Thoracic aorta (tissue), 2 donors: ENCODE results near the gene MRC1. TPM values are rescaled to one million over a fixed set of nuclear protein-coding genes. Genes with fewer than 3 reads are reported as not detected.

Experiments used
- ATAC-seq: fragments of 150-250 bp; one replicate; pipeline ENCODE4 v1.8.0; 2017; ENCODE audit warnings: low read depth; ENCODE audit not compliant: insufficient number of reproducible peaks, low FRiP score
- DNase-seq: peaks from one replicate; pipeline ENCODE4 v3.0.0-alpha.2; 2020; ENCODE audit warnings: low spot score
- H3K27ac ChIP-seq, 2 donors: fragments of 200-600 bp; sonication (generic); 1 replicate in 1 of 2; 2 replicates in 1 of 2; pipeline ENCODE4 v1.5.1; 2016; ENCODE audit warnings: mild to moderate bottlenecking in 2 of 2, moderate library complexity in 2 of 2
- H3K27me3 ChIP-seq: fragments of 200-600 bp; sonication (generic); replicated peaks from 2 replicates; pipeline ENCODE4 v1.6.0; 2016; ENCODE audit warnings: mild to moderate bottlenecking; ENCODE audit not compliant: insufficient read depth
- H3K36me3 ChIP-seq: fragments of 200-600 bp; sonication (generic); one replicate; pipeline ENCODE4 v1.5.1; 2016
- H3K4me1 ChIP-seq, 2 donors: fragments of 200-600 bp; sonication (generic); 1 replicate in 1 of 2; 2 replicates in 1 of 2; pipeline versions ENCODE4 v1.5.1 to v1.6.0; 2016; ENCODE audit warnings: low read depth in 2 of 2, mild to moderate bottlenecking in 1 of 2; ENCODE audit not compliant: control insufficient read depth in 1 of 2
- H3K4me3 ChIP-seq: fragments of 200-600 bp; sonication (generic); 2 replicates; pipeline ENCODE4 v1.5.1; 2016; ENCODE audit warnings: mild to moderate bottlenecking
- H3K9me3 ChIP-seq: fragments of 200-600 bp; sonication (generic); 2 replicates; pipeline ENCODE4 v1.5.1; 2016
- total RNA-seq, 2 donors: library from RNA; depleted of rRNA; stranded (reverse); fragments of >200 nt; gene quantifications; one replicate each; pipeline versions ENCODE4 v1.1.0 to v1.2.3, GENCODE V29; 2016
- TF ChIP-seq, protein P1 (sequence below): fragments of 200-600 bp; sonication (generic); IDR thresholded peaks from one replicate; pipeline ENCODE4 v1.5.1; 2019; ENCODE audit warnings: antibody characterized with exemption

MRC1 gene
- total RNA-seq, 2 donors from 2014 or later = 62.6 to 73.4 TPM

DNA sequence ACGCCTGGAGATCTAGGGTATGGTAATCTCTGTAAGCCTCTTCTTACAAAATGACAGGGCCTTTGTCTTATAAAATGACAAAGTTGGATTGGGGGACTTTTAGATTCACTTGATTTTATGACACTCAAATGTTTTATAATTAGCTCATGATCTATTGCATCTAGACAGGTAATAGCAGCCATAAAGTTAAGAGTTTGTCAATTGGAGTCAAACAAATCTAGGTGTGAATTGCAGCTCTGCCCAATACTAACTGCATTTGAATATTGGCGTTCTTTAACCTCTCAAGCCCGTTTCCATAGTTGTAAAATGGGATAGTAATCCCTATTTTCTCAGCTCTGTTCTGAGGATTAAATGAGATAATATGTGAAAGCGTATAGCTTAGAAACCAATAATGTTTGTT lies 14.1 kb upstream of the MRC1 start:
- Histone ChIP-seq H3K27me3 (no peaks in the 10 kb centered on the region), H3K4me1 (no peaks in the 10 kb centered on the region), H3K4me3 (no peak overlapping the region), H3K27ac (no peak overlapping the region), H3K36me3 (no peaks in the 10 kb centered on the region), H3K9me3 (no peaks in the 10 kb centered on the region)
- DNase-seq = no peak
- no peak for ATAC-seq
- TF ChIP-seq, protein P1, sequence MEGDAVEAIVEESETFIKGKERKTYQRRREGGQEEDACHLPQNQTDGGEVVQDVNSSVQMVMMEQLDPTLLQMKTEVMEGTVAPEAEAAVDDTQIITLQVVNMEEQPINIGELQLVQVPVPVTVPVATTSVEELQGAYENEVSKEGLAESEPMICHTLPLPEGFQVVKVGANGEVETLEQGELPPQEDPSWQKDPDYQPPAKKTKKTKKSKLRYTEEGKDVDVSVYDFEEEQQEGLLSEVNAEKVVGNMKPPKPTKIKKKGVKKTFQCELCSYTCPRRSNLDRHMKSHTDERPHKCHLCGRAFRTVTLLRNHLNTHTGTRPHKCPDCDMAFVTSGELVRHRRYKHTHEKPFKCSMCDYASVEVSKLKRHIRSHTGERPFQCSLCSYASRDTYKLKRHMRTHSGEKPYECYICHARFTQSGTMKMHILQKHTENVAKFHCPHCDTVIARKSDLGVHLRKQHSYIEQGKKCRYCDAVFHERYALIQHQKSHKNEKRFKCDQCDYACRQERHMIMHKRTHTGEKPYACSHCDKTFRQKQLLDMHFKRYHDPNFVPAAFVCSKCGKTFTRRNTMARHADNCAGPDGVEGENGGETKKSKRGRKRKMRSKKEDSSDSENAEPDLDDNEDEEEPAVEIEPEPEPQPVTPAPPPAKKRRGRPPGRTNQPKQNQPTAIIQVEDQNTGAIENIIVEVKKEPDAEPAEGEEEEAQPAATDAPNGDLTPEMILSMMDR = no peak

DNA sequence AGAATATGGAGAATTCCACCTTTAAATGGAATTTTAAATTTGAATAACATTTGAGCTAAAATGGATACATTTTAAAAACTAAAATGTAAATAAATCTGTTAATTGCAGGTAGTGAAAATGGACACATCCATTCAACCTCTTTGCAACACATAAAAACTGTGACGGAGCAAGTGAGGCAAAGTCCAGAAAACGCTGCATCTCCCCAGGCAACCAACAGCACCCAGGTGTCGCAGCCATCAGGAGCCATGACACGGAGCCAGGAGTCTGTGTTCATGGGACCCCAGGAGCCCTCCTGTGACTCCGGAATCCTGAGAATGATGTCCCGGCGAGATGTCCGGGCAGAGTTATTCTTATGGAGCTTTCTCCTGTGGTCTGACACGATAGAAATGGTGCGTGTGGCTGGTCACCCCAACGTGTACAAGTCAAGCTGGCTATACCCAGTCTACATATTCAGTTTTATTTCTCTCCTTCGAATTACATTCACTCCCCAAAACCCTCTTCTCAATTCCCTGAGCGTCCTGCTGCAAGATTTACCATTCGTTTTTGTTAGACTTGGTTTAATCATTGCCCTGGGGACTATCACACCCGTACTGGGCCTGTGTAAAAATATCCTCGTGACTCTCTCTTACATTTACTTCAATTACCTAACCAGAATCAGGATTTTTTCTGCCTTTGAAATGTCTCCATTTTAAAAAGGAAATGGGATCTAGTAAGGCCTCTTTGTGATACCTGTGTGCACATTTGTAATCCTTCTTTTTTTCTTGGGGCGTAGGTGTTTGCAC lies 13.1 kb upstream of the MRC1 start:
- Histone ChIP-seq H3K9me3 (no peaks in the 10 kb centered on the region), H3K4me1 (no peaks in the 10 kb centered on the region), H3K27me3 (no peaks in the 10 kb centered on the region), H3K4me3 (no peak overlapping the region), H3K36me3 (no peaks in the 10 kb centered on the region), H3K27ac (no peak overlapping the region)
- DNase-seq (no peak), ATAC-seq (no peak)
- TF ChIP-seq, protein P1 = no peak

DNA sequence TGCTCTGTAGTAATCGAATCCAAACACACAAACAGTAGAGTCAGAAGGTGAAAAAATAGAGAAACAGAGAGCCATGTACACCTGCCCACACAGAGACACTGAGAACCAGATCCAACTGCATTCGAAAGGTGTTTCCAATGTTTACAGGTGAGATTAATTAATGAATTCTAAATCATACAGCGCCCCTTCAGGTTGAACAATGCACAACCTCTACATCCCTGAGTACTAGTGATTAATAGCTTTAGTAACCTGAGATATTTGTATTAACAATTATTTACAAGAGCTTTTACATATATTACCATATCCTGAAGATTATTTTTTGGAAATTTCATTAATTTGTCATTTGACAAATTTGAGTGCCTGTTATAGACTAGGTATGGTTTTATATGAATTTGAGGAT lies 7.6 kb upstream of the MRC1 start:
- Histone ChIP-seq H3K27me3 (no peaks in the 10 kb centered on the region), H3K4me1 (no peaks in the 10 kb centered on the region), H3K27ac (no peak overlapping the region), H3K36me3 (no peaks in the 10 kb centered on the region), H3K9me3 (no peaks in the 10 kb centered on the region), H3K4me3 (no peak overlapping the region)
- ATAC-seq = no peak
- TF ChIP-seq, protein P1 = no peak
- no peak for DNase-seq

DNA sequence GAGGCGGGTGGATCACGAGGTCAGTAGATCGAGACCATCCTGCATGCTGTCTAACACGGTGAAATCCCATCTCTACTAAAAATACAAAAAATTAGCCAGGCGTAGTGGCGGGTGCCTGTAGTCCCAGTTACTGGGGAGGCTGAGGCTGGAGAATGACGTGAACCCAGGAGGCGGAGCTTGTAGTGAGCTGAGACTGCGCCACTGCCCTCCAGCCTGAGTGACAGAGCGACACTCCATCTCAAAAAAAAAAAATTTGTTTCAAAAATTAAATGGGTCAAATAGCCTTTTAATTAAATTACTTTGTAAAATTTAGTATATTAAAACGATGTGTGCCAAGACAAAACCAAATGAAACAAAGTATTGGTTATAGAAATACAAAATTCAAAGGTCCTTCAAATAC lies 6.8 kb upstream of the MRC1 start:
- Histone ChIP-seq H3K4me3 (no peak overlapping the region), H3K36me3 (no peaks in the 10 kb centered on the region), H3K27me3 (no peaks in the 10 kb centered on the region), H3K9me3 (no peaks in the 10 kb centered on the region), H3K4me1 (no peaks in the 10 kb centered on the region), H3K27ac (no peak overlapping the region)
- no peak for DNase-seq
- TF ChIP-seq, protein P1 = no peak
- ATAC-seq = no peak

DNA sequence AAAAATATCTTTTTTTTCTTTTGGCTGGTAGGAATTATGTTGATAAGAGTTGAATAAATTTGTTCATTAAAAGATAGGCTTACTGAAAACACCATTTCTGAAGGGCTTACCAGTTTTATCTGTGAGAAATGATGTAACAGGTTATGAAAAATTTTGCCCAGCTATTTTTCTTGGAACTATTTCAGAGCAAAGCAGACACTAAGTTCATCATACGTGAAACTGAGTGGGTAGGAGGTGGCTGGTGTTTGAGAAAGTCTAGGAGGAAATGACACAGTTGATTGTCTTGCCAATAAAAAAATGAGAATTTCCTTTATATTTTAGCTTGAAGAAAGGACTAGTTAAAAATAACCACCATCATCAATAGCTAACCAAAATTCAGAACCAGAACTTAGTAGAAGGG lies 6.2 kb upstream of the MRC1 start:
- H3K36me3 ChIP-seq = no peaks in the 10 kb centered on the region
- no peak for ATAC-seq
- no peaks in the 10 kb centered on the region for H3K4me1 ChIP-seq
- no peaks in the 10 kb centered on the region for H3K9me3 ChIP-seq
- no peak for DNase-seq
- H3K27me3 ChIP-seq = no peaks in the 10 kb centered on the region
- TF ChIP-seq, protein P1 = no peak
- no peak overlapping the region for H3K27ac ChIP-seq
- no peak overlapping the region for H3K4me3 ChIP-seq
